HL-60 (cell line): ENCODE measurements around the gene TRIM44.

ENCODE experiments used
- DNase-seq, 2 experiments: peaks; one replicate each; pipeline ENCODE4 v3.0.0-alpha.2; 2010 to 2020; ENCODE audit warnings: low read depth in 1 of 2, low spot score in 1 of 2
- H3K27ac ChIP-seq: fragments of 250-450 bp; sonication (Bioruptor Pico); replicated peaks from 2 replicates; pipeline ENCODE4 v1.5.1; 2020; ENCODE audit warnings: mild to moderate bottlenecking, moderate library complexity
- H3K27me3 ChIP-seq: fragments of 250-450 bp; sonication (Bioruptor Pico); 2 replicates; pipeline ENCODE4 v1.5.1; 2021; ENCODE audit warnings: mild to moderate bottlenecking, moderate library complexity; ENCODE audit not compliant: insufficient read depth, poor library complexity, severe bottlenecking
- H3K4me3 ChIP-seq: replicated peaks from 2 replicates; pipeline ENCODE4 v1.5.1; 2011; ENCODE audit warnings: mild to moderate bottlenecking, control low read depth, low read length; ENCODE audit not compliant: insufficient read depth
- GABPA ChIP-seq: IDR thresholded peaks from 2 replicates; pipeline ENCODE4 v1.6.1; 2012; ENCODE audit warnings: low read depth
- POLR2AphosphoS5 ChIP-seq: IDR thresholded peaks from 2 replicates; pipeline ENCODE4 v1.6.1; 2012; ENCODE audit warnings: low read depth
- SPI1 ChIP-seq: IDR thresholded peaks from 2 replicates; pipeline ENCODE4 v1.6.1; 2012; ENCODE audit warnings: low read depth, mild to moderate bottlenecking, borderline replicate concordance
- TF ChIP-seq, protein P1 (sequence below): IDR thresholded peaks from one replicate; pipeline ENCODE4 v1.5.1; 2011; ENCODE audit warnings: low read length, control low read depth, inconsistent platforms; ENCODE audit not compliant: insufficient read depth
- TF ChIP-seq, protein P2 (sequence below): IDR thresholded peaks from 2 replicates; pipeline ENCODE4 v1.6.1; 2012; ENCODE audit warnings: low read depth; ENCODE audit not compliant: insufficient replicate concordance

Gene TRIM44

DNA sequence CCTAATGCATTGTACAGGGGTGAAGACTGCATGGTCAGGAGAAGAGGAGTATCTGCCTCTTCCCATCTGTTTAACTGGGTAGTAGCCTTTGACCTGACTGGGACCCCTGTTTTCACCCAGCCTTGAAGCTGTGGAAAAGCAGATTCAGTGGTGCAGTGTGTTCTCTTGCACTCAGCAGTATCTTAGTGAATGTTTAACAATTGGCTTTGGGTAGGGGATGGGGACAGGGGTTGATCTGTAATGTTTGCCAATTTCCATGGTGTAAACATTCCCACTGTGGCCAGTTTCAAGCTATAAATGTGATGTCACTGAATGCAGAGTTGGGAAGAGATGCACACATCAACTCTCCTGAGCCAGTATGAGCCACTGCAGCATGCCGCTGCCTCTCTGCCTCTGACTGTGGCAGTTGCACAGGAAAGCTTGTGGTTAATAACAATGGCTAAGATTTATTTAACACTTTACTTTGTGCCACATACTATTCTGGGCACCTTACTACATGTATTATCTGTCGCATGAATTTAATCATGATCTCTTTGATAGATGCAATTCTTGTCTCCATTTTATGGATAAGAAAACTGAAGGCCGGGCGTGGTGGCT, 28.6 kb upstream of the TRIM44 start:
- H3K4me3 ChIP-seq: no peak overlapping the region
- no peak for DNase-seq
- no peak overlapping the region for H3K27ac ChIP-seq
- TF ChIP-seq POLR2AphosphoS5: no peak
- TF ChIP-seq GABPA: no peak
- TF ChIP-seq, protein P1, sequence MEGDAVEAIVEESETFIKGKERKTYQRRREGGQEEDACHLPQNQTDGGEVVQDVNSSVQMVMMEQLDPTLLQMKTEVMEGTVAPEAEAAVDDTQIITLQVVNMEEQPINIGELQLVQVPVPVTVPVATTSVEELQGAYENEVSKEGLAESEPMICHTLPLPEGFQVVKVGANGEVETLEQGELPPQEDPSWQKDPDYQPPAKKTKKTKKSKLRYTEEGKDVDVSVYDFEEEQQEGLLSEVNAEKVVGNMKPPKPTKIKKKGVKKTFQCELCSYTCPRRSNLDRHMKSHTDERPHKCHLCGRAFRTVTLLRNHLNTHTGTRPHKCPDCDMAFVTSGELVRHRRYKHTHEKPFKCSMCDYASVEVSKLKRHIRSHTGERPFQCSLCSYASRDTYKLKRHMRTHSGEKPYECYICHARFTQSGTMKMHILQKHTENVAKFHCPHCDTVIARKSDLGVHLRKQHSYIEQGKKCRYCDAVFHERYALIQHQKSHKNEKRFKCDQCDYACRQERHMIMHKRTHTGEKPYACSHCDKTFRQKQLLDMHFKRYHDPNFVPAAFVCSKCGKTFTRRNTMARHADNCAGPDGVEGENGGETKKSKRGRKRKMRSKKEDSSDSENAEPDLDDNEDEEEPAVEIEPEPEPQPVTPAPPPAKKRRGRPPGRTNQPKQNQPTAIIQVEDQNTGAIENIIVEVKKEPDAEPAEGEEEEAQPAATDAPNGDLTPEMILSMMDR: no peak
- TF ChIP-seq, protein P2, sequence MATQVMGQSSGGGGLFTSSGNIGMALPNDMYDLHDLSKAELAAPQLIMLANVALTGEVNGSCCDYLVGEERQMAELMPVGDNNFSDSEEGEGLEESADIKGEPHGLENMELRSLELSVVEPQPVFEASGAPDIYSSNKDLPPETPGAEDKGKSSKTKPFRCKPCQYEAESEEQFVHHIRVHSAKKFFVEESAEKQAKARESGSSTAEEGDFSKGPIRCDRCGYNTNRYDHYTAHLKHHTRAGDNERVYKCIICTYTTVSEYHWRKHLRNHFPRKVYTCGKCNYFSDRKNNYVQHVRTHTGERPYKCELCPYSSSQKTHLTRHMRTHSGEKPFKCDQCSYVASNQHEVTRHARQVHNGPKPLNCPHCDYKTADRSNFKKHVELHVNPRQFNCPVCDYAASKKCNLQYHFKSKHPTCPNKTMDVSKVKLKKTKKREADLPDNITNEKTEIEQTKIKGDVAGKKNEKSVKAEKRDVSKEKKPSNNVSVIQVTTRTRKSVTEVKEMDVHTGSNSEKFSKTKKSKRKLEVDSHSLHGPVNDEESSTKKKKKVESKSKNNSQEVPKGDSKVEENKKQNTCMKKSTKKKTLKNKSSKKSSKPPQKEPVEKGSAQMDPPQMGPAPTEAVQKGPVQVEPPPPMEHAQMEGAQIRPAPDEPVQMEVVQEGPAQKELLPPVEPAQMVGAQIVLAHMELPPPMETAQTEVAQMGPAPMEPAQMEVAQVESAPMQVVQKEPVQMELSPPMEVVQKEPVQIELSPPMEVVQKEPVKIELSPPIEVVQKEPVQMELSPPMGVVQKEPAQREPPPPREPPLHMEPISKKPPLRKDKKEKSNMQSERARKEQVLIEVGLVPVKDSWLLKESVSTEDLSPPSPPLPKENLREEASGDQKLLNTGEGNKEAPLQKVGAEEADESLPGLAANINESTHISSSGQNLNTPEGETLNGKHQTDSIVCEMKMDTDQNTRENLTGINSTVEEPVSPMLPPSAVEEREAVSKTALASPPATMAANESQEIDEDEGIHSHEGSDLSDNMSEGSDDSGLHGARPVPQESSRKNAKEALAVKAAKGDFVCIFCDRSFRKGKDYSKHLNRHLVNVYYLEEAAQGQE: no peak
- no peak for TF ChIP-seq SPI1
- H3K27me3 ChIP-seq: peaks cover 8% of the 10 kb centered on the region

- Histone ChIP-seq H3K4me3 (no peak overlapping the region), H3K27me3 (no peaks in the 10 kb centered on the region), H3K27ac (no peak overlapping the region)
- TF ChIP-seq, protein P2: no peak
- TF ChIP-seq GABPA: no peak
- TF ChIP-seq SPI1: no peak
- TF ChIP-seq, protein P1: no peak
- no peak for TF ChIP-seq POLR2AphosphoS5
- DNase-seq: no peak
Measured at GRCh38 chr11:35635933-35636332, 26.6 kb upstream of the TRIM44 start.

DNA sequence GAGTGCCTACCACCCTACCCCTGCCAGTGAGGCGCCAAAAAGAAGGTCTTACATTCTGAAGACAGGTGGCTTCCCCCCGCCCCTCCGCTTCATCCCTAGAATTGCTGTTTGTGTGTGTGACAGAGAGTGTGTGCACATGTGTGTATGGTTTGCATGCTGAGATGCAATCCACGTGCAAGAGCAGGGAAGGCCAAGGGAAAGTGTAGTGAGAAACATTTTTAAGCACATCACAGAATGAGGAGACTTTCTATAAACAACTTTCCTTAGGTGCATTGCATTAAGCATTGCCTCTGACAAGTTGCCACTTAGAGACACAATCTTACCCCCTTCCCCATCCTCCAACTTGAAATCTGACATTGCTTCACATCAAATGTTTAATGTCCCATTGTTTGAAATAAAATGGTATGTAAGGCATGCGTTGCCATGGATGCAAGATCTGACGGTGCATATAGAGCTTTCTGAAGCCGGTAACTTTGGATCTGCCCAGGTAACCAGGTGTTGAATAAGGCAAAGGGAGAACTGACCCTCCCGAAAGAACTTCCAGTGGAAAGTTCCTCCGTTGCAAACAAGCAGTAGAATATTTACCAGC, 22.9 kb upstream of the TRIM44 start:
- TF ChIP-seq, protein P1: no peak
- TF ChIP-seq GABPA (no peak), SPI1 (no peak), POLR2AphosphoS5 (no peak)
- TF ChIP-seq, protein P2: no peak
- no peaks in the 10 kb centered on the region for H3K27me3 ChIP-seq
- H3K27ac ChIP-seq: no peak overlapping the region
- no peak for DNase-seq
- no peak overlapping the region for H3K4me3 ChIP-seq
